SH-SY5Y (cell line): ENCODE measurements around the gene NCKIPSD.

Source experiments
- GATA2 ChIP-seq: IDR thresholded peaks from 2 replicates; pipeline ENCODE4 v1.6.1; 2011; ENCODE audit warnings: mild to moderate bottlenecking, low read depth, low read length
- GATA3 ChIP-seq: IDR thresholded peaks from 2 replicates; pipeline ENCODE4 v1.6.1; 2011; ENCODE audit warnings: low read depth, mild to moderate bottlenecking, low read length, moderate library complexity

Gene NCKIPSD

DNA sequence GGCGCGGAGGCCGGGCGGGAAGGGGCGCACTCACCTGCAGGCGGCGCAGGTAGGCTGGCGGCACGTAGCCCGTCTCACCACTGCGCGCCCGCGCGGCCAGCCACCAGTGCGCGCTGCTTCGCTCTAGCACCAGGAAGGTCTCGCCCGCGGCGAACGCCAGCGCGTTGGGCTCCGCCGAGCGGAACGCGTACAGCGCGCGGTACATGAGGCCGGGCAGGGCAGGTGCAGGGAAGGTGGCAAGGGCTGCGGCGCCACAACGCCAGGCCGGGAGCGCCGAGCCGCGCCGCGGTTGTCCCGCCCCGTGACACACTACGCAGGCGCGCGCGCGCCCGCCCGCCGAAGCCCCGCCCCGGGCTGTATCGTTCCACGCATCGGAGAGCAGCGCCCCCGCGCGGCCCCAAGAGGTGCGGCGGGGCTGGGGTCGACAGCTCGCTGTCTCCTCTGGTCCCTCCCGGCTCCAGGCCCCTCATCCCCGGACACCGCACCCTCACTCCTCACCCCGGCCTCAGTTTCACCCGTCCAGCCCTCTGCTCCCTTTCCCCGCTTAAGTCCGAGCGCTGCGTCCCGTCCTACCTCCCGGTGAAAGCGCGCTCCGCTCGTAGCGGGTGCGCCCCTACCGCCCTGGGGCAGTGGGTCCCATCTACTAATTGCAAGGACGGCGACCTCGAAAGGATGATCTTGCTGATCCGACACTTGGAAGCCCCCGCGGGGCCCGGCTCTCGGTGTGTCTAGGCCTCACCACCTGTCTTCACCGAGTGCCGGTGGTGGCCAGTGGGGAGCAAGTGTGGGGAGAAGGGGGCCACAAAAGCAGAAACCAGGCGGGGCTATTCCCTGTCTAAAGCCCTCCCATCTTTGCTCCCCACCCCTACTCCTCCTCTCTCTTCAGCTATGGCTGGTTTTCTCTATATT lies at the start of gene NCKIPSD:
Gene NCKIPSD, minus strand, starts transcription at position 313 of the 909 bp plus-strand sequence. Its CDS starts 108 bp downstream, at position 205.
- TF ChIP-seq GATA2: peak; percentile 90
- no peak for TF ChIP-seq GATA3

DNA sequence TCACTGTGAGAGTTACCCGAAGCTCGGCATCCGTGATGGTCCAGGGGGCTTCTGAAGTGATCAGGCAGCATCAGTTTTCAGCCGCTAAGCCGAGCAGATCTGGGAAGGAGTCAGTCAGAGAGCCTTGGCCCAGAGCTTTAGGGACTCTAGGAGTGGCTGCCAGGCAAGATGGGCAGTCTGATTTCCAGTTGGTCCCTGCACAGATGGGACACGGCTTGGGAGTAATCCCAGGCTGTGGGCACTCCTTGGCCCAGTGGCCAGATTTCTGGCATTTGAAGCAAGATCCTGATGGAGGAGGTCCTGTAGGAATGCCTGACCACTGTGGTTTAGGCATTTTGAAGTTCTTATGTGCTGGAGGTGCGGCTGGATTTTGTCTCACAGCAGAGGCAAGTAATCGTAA lies 41.8 kb upstream of the NCKIPSD start:
- TF ChIP-seq GATA2 (no peak), GATA3 (no peak)

DNA sequence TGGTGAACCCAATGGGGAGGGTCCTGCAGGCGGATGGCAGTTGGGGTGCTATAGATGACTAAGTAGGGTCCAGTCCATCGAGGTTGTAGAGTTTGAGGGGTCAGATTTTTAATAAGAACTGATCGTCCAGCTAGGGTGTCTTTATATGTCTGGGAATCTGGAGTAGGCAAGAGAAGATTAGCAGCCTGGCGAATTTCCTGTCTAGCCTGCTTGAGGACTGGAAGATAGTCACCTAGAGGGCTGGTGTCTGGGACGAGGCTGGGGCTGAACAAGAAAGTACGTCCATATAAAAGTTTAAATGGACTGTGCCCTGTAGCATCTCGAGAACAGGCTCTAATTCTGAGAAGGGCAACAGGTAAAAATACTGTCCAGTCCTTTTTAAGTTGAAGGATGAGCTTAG lies 38.0 kb upstream of the NCKIPSD start:
- TF ChIP-seq GATA2 (no peak), GATA3 (no peak)

DNA sequence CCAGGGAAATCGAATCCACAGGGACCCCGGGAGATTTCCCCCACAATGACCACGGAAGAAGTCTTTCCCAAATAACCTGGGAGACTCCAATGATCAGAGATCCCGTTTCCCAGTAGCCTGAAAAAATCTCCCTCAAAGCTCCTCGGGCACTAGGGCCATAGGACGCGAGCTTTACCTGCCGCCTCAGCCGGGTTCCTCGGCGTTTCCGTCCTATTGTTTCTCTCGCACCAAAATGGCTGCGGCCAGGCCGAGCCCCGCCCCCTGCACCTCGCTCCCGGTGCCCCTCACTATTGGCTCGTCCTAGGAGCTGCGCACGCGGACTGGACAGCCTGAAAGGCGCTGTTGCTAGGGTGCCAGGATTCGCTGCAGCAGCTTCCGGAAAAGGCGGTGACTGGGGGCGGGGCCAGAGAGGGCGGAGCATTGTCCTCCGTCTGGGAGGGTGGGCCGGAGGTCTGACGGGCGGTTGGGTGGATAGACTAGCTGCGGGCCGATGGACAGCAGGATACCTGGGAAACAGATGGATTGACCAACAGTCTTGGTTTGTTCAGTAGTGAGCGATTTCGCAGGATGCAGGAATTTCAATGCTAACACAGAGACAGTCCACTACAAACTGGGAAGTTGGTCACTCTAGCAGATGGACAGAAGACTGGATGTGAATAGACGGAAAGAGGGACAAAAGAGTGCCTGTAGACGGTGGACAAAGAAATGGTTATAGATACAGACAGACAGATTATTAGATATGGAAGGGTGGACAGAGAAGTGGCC lies 31.4 kb upstream of the NCKIPSD start, which contains the start of gene IP6K2:
Gene IP6K2, minus strand, starts transcription at position 240 of the 765 bp plus-strand sequence. CDS start 21,930 bp downstream, outside the sequence.
- TF ChIP-seq GATA2: no peak
- no peak for TF ChIP-seq GATA3

DNA sequence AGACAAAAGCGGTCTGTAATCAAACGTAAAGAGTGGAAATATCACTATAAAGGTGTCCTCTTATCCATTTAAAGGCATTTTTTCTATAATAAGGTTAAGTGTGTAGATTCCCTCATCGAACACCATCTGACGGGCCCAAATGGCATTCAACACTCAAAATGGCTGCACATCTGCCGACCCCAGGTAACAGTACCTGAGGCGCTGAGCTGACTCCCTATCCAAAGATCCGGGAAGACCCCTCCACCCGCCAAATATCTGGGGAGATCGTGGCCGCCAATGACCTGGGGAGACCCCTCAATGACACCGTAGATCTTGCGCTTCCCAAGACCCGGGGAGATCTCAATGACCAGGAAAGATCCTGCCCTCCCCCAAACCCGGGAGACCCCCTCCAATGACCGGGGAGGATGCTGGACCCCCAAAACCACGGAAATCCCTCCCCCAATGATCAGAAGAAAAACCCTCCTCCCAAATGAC lies 30.8 kb upstream of the NCKIPSD start:
- TF ChIP-seq GATA3 (no peak), GATA2 (no peak)

DNA sequence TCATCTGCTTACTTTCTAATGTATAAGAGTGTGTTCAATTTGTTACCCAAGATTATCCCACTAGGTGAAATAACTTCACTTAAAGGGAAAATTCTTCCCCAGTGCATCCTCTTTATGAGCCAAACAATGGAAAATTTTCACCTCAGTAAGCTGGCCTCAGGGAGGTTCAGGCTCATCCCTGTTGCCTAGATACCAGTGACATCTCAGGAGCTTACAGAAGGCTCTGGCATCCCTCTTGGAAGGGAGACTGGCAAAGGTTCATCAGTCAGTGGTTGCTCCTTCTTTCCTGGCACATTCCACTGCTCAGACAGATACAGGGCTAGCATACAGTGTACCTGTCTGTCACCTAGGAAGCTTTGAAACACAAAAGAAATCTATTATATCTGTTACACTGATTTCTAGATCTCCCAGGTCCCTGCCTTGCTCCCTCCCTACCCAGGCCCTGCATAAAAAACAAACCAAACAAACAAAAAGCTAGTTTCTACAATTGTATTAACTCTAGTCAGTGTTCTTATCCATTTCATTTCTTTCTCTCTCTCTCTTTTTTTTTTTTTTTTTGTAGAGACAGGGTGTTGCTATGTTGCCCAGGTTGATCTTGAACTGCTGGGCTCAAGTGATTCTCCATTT lies 29.6 kb upstream of the NCKIPSD start:
- TF ChIP-seq GATA3 (no peak), GATA2 (no peak)

DNA sequence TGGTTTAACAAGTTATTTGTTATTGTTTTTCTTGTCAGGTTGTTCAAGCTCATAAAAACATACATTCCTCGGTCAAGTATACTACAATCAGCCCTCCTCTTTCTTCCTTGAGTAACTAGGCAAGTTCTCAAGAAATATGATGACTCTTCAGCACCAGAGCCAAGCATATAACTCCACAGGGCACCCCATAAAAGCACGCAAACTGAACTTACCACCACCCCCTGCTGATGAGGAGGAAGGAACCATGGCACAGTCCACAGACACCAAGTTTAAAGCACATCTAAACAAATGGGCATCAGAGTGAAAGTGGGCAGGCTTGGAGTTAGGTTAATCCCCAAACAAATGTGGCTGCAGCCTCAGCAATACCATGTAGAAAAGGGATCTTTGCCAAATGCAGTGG lies 26.0 kb upstream of the NCKIPSD start:
- no peak for TF ChIP-seq GATA3
- no peak for TF ChIP-seq GATA2

DNA sequence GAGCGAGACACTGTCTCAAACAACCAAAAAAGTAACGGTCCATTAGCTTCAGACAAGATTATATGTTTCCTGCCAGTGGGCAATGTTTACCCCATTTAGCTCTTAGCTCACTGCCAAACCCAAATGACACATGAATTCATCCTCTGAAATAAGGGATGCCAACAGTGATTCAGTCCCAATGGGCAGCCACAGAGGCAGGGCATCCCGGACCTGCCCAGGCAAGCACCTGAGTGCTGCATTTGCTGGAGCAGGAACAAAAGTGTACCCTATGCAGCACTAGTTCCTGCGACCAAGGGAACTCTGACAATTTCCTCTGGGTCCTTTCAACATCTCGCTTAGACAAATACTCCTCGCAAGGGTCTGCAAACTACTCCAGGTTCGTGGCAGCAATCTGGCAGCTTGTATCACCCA lies 23.3 kb upstream of the NCKIPSD start:
- TF ChIP-seq GATA2 (no peak), GATA3 (no peak)

DNA sequence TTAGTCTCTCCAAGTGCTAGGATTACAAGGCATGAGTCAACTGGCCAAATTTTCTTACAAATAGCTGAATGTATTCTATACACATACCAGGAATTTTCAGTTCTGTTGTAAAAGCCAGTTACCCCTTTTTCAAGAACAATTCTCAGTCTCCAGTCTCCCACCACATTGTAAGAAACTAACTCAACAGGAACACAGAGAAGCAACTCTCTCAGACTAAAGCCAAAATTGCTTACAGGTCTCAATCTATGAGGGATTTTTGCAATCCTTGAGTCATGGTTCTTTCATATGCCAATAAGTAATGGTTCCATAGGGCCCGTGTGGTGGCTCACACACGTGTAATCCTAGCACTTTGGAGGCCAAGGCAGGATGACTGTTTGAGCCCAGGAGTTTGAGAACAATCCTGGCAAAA lies 22.8 kb upstream of the NCKIPSD start:
- TF ChIP-seq GATA3: no peak
- no peak for TF ChIP-seq GATA2

DNA sequence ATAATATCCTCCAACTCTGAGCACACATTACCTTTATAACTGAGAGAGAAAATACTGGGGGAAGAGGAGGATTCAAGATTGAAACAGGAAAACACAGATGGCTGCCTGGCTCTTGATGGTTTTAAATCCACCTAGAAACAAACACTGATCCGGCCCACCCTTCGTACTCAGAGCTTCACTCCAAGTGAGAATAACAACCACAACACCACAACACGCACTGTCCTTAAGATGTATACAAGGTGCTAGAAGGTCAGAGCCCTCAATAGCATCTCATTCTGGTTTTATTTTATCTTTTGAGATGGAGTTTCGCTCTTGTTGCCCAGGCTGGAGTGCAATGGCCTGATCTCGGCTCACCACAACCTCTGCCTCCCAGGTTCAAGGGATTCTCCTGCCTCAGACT lies 21.4 kb upstream of the NCKIPSD start:
- TF ChIP-seq GATA2: no peak

DNA sequence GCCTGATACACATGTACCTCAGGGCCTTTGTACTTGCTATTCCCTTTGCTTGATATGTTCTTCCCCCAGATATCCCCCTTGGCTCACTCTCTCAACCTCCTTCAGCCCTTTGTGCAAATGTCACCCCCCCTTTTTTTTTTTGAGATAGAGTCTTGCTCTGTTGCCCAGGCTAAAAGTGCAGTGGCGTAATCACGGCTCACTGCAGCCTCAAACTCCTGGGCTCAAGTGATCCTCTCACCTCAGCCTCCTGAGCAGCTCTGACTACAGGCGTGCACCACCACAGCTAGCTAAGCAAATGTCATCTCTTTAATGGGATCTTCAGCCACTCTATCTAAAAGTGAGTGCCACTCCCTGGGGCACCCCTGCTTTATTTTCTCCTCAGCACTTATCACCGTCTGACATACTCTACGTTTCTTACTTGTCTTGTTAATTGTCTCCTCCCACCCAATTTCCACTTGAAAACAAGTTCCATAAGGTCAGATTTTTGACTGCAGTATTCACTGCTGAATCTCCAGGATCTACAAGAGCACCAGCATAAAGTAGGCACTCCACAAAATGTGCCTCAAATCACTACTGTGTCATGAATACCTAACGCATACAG lies 16.7 kb upstream of the NCKIPSD start:
- TF ChIP-seq GATA2 (no peak), GATA3 (no peak)

DNA sequence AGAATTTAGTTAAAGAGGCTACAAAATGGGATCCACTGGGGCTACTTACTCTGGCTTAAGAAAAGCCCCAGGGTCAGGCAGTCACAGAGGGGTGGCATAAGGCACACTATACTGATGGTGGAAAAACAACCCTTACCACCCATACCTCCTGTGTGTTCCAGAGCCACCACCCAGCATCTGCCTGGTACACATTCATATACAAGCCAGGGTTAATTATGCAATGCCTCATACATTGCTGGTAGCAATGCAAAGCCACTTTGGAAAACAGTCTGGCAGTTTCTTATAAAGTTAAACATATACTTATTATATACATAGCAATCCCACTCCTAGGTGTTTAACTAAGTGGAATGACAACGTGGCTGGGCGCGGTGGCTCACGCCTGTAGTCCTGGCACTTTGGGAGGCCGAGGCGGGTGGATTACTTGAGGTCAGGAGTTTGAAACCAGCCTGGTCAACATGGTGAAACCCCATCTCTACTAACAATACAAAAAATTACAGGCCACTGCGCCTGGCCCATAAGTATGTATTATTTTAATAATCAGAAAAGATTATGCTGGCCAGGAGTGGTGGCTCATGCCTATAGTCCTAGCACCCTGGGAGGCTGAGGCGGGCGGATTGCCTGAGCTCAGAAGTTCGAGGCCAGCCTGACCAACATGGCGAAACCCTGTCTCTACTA lies 15.2 kb upstream of the NCKIPSD start:
- no peak for TF ChIP-seq GATA2
- TF ChIP-seq GATA3: no peak

DNA sequence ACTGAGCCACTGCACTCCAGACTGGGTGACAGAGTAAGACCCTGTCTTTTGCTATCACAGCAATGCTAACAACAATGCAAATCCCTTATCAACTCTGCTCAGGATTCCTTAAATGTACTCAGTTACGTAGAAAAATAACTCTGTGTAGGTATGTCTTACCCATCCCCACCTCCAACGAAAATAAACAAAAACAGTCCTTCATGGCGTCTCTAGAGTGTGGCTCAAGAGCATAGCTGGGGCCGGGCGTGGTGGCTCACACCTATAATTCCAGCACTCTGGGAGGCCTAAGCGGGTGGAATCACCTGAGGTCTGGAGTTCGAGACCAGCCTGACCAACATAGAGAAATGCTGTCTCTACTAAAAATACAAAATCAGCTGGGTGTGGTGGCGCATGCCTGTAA lies 13.2 kb upstream of the NCKIPSD start:
- TF ChIP-seq GATA2 (no peak), GATA3 (no peak)
